ENCODE results near the gene ID2. TPM values are rescaled to one million over a fixed set of nuclear protein-coding genes. Genes with fewer than 3 reads are reported as not detected.
A peak's percentile ranks its signal among the peaks of the same experiment; 100 is the strongest.

Gene ID2
- total RNA-seq, 1 experiment from 2014 or later: 48.6 TPM

DNA sequence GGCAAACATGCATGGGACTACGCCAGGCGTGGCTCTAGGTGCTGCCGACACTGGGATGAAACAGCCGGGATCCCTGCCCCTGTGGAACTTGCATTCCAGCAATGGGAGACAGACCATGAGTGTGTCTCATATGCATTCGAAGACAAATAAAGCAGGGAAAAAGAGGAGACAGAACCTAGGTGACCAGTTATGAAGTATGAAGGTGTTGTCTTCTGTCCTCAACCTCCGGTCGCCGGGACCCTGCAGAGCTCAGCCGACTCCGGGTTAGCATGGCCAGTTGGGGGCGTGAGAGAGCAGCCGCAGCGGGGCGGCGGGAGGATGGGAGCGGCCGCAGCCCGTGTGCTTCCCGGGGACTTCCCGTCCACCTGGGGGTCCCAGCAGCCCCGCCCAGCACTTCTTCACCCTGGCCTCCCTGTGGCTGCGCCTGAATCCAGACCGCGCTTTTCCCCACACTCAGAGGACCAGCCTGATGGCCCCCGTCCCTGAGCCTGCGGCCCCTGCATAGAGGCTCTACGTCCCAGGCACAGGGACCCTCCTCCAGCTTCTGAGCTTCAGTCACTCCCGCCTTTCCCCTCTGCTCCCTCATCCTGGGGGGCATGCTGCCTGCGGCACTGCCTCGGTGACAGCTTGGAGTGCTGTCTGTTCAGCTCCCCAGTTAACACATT lies 11.4 kb downstream of the ID2 start:
- Histone ChIP-seq H3K23ac (ENCODE audit: insufficient read length, low read depth, low read length) (no peak overlapping the region), H2BK20ac (ENCODE audit: low read depth, low read length, poor library complexity, severe bottlenecking) (no peak overlapping the region), H3K79me2 (ENCODE audit: insufficient read depth, low read length) (no peaks in the 10 kb centered on the region), H3K14ac (ENCODE audit: insufficient read depth, low read length) (no peak overlapping the region), H3K4me2 (ENCODE audit: insufficient read depth, insufficient read length, low read length) (peak overlapping the region; percentile 45), H2BK15ac (ENCODE audit: low read depth, low read length) (no peak overlapping the region), H2AFZ (ENCODE audit: low read length) (no peak overlapping the region), H2AK5ac (ENCODE audit: insufficient read length, low read length) (no peak overlapping the region), H3K27ac (ENCODE audit: insufficient read length, low read depth, low read length) (no peak overlapping the region), H3K18ac (ENCODE audit: insufficient read length, low read depth, low read length) (no peak overlapping the region), H2BK12ac (ENCODE audit: insufficient read length, low read depth, low read length) (no peak overlapping the region), H3K4me1 (ENCODE audit: insufficient read depth, low read length) (no peaks in the 10 kb centered on the region), H4K5ac (ENCODE audit: insufficient read length, low read depth, low read length) (no peak overlapping the region), H2BK120ac (ENCODE audit: low read depth, low read length, poor library complexity, severe bottlenecking) (no peak overlapping the region), H3T11ph (ENCODE audit: low read length) (no peak overlapping the region), H3K4ac (ENCODE audit: low read depth, low read length) (no peak overlapping the region), H3K23me2 (ENCODE audit: insufficient read length, low read depth, low read length, poor library complexity, severe bottlenecking) (no peaks in the 10 kb centered on the region), H3K9ac (ENCODE audit: extremely low read depth, insufficient read length, low read length) (no peak overlapping the region), H3K56ac (ENCODE audit: insufficient read length, low read depth, low read length) (no peak overlapping the region), H3K9me3 (ENCODE audit: control insufficient read depth, low read depth, low read length) (no peaks in the 10 kb centered on the region), H4K20me1 (ENCODE audit: control insufficient read depth, insufficient read depth, insufficient read length) (no peaks in the 10 kb centered on the region), H2BK5ac (ENCODE audit: insufficient read length, low read length) (no peak overlapping the region), H3K79me1 (ENCODE audit: insufficient read depth, low read depth, low read length, poor library complexity, severe bottlenecking) (no peaks in the 10 kb centered on the region), H3K27me3 (ENCODE audit: insufficient read depth, low read length) (no peaks in the 10 kb centered on the region), H4K91ac (ENCODE audit: insufficient read length, low read depth, low read length) (no peak overlapping the region), H4K8ac (replicated peaks; ENCODE audit: insufficient read length, low read depth, low read length) (no peak overlapping the region)
- WGBS (ENCODE audit: extremely low coverage, insufficient read length, low lambda C conversion rate): no CpG with 5 or more reads among the region's 30 CpGs
- Mint-ChIP-seq H3K4me1 (peaks cover 0 to 4% of the 10 kb centered on the region in 2 experiments; a peak in 2 of 4 replicates), H3K27ac (no peak overlapping the region; a peak in 1 of 7 replicates), H3K4me3 (peak overlapping the region in 1 of 2 experiments; percentile 49; a peak in 2 of 5 replicates), H3K27me3 (ENCODE audit: low read depth) (peaks cover 4% of the 10 kb centered on the region; the same call in 1 of the 2 replicates), H3K9me3 (peaks cover 5 to 9% of the 10 kb centered on the region in 2 experiments; a peak in 3 of 5 replicates), H3K36me3 (ENCODE audit: insufficient read depth in 1 of 3, low read depth in 3 of 3) (no peaks in the 10 kb centered on the region; a peak in 1 of 7 replicates)
- peak; percentile 91 for TF ChIP-seq CTCF (conservative IDR thresholded peaks at IDR 0.05)
- DNase-seq: peak; percentile 72
